Measurements from ENCODE around the gene ZFPL1.
A peak's percentile ranks its signal among the peaks of the same experiment; 100 is the strongest.

Gene ZFPL1

DNA sequence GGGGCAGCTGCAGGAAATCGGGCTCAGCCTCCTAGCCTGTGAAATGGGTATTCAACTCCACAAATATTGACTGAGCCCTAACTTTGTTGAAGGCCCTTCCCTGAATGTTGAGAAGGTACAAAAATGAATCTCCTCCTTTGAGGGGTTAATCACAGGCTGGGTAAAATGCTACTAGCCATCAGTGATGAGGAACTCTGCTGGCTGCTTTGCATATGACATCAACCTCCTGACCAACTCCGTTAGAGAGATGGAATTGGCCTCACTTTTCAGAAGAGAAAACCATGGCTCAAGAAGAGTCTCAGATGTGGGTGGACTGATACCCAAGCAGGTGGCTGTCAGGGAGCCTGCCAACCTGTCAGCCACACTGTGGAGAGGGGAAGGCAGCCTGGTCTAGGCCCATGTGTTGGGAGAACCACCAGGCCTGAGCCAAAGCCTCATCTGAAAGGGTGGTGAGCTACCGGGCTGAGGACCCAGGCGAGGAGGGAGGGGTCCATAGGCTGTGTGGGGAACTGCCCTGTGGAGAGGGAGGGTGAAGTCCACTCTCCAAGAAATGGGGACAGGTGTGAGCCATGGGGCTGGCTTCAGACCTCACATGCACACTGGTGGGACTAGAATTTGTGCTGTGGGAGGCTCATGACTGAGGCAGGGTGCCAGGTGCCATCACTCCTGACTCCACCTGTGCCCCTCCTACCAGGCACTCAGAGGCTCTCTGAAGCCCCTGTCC lies 12.0 kb upstream of the ZFPL1 start:
- no peak overlapping the region for H3K27ac Mint-ChIP-seq
- no peaks in the 10 kb centered on the region for H3K9me3 Mint-ChIP-seq
- H3K27me3 Mint-ChIP-seq = no peaks in the 10 kb centered on the region
- H3K36me3 Mint-ChIP-seq (ENCODE audit: low read depth) = peaks cover 16% of the 10 kb centered on the region
- no peak overlapping the region for H3K4me3 Mint-ChIP-seq
- no peaks in the 10 kb centered on the region for H3K4me1 Mint-ChIP-seq (ENCODE audit: low read depth)
- DNase-seq = no peak

DNA sequence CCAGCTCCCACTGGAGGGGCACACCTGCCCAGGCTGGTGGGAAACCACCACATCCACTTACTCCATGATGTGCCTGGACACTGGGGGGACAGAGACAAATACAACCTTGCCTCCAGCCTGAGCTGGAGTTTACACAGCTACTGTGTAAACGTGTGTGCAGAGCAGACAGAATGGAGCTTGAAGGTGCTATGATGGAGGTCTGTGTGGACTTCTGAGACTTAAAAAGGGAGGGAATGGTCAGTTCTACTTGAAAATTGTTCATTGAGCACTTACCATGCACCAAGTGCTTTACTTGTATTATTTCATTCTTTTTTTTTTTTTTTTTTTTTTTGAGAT lies 11.4 kb upstream of the ZFPL1 start:
- Mint-ChIP-seq H3K4me3 (no peak overlapping the region), H3K9me3 (no peaks in the 10 kb centered on the region), H3K27me3 (no peaks in the 10 kb centered on the region), H3K27ac (no peak overlapping the region), H3K4me1 (ENCODE audit: low read depth) (peaks cover 2% of the 10 kb centered on the region), H3K36me3 (ENCODE audit: low read depth) (peaks cover 22% of the 10 kb centered on the region)
- no peak for DNase-seq

DNA sequence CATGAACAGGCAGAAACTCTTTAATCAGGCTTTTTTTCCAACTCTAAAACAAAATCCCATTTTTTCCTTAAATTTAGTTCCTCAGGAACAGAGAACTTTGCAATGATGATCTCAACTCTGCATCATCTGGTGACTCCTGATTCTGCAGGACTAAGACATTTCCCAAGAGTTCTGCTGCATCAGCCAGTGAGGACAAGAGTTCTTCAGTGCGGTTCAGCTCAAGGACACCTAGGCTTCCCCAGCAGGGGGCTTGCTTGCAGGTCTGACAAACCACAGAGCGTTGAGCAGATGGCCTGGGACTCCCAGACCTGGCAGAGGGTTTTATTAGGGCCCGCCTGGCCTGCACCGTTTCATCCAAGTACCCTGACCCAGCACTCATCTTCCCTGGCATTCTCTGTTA lies 6.6 kb upstream of the ZFPL1 start:
- Mint-ChIP-seq H3K4me3 (no peak overlapping the region), H3K9me3 (no peaks in the 10 kb centered on the region), H3K27me3 (no peaks in the 10 kb centered on the region), H3K4me1 (ENCODE audit: low read depth) (peaks cover 37% of the 10 kb centered on the region), H3K27ac (no peak overlapping the region), H3K36me3 (ENCODE audit: low read depth) (peaks cover 69% of the 10 kb centered on the region)
- no peak for DNase-seq

DNA sequence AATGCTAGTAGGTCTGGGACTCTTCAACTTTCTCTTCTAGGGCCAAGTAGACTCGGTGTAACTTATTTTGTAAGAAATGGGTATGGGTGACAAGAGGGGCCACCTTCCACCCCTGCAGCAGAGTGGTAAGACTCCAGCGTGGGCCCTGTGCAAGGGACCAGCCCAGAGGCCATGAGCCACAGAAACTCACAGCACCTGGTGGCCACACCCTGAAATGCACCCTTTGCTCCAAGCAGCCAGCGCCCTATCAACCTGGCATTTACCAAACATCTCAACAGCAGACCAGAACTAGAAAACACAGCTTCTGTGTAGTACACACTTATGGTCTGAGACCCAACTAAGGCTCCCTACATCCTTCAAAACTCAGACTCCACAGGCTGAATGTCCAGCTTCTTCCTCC lies 5.9 kb upstream of the ZFPL1 start:
- H3K27me3 Mint-ChIP-seq = no peaks in the 10 kb centered on the region
- peak; percentile 77 for DNase-seq
- peaks cover 76% of the 10 kb centered on the region for H3K36me3 Mint-ChIP-seq (ENCODE audit: low read depth)
- no peaks in the 10 kb centered on the region for H3K9me3 Mint-ChIP-seq
- H3K4me1 Mint-ChIP-seq (ENCODE audit: low read depth) = peaks cover 43% of the 10 kb centered on the region
- peak overlapping the region; percentile 6 for H3K4me3 Mint-ChIP-seq
- no peak overlapping the region for H3K27ac Mint-ChIP-seq

DNA sequence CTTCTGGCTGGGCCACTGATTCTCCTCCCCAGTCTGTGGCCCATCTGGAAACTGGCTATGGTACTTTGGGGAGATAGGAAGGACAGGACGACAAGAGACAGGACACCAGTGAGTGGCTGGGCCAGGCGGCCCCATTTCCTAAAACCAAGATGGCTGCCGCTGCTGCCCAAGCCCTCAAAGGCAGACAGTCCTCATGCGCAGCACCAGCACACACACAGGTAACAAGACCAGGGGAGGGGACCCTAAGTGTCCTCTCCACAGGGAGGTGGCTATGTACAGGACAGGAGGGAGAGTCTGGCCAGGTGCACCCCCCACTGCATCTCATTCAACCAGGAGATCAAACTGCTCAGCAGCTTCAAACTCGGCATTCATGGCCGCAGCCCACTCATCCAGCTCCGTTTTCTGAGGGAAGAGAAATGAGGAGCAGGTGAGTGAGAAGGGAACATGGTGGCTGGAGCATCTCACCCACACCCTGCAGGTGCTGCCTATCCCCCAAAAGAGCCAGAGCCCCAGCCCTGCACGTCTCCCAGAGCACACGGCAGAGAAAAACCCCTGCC lies 5.2 kb upstream of the ZFPL1 start:
- Mint-ChIP-seq H3K4me1 (ENCODE audit: low read depth) (peaks cover 43% of the 10 kb centered on the region), H3K27me3 (no peaks in the 10 kb centered on the region), H3K9me3 (no peaks in the 10 kb centered on the region), H3K27ac (peak overlapping the region; percentile 12), H3K36me3 (ENCODE audit: low read depth) (peaks cover 83% of the 10 kb centered on the region), H3K4me3 (peak overlapping the region; percentile 9)
- no peak for DNase-seq

DNA sequence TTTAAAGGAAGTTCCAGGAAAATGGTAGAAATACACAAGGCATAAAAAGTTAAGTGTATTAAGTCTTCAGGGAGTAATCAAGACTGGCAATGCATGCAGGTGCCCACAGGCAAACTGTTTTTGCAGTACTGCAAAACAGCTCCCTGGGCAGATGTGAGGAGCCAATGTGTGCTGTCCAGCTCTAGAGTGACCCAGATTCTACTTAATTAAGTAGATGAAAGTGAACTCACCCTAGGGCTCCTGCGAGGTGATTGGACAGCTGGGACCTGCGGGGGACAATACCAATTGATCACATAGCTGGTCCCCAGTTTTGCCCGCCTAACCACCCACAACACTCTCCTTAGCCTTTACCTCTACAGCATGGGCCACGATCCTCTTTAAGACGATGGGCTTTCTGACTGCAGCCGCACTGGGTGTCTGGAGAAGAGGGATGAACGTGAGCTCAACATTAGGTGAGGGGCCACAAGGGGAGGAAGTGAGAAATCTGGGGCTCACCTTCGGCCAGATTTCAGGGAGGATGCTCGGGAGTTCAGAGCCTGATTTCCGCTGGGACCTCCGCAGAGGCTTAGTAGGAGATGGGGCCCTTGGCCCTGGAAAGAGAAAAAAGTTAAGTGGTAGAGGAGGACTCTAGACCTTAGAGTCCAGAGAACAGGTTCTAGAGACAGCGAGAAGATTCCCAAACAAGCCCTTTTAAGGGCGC lies 738 bp upstream of the ZFPL1 start:
- Mint-ChIP-seq H3K4me3 (peak overlapping the region; percentile 99), H3K27me3 (no peaks in the 10 kb centered on the region), H3K27ac (peak overlapping the region; percentile 99), H3K9me3 (no peaks in the 10 kb centered on the region), H3K36me3 (ENCODE audit: low read depth) (peaks cover 94% of the 10 kb centered on the region), H3K4me1 (ENCODE audit: low read depth) (peaks cover 51% of the 10 kb centered on the region)
- DNase-seq = no peak

DNA sequence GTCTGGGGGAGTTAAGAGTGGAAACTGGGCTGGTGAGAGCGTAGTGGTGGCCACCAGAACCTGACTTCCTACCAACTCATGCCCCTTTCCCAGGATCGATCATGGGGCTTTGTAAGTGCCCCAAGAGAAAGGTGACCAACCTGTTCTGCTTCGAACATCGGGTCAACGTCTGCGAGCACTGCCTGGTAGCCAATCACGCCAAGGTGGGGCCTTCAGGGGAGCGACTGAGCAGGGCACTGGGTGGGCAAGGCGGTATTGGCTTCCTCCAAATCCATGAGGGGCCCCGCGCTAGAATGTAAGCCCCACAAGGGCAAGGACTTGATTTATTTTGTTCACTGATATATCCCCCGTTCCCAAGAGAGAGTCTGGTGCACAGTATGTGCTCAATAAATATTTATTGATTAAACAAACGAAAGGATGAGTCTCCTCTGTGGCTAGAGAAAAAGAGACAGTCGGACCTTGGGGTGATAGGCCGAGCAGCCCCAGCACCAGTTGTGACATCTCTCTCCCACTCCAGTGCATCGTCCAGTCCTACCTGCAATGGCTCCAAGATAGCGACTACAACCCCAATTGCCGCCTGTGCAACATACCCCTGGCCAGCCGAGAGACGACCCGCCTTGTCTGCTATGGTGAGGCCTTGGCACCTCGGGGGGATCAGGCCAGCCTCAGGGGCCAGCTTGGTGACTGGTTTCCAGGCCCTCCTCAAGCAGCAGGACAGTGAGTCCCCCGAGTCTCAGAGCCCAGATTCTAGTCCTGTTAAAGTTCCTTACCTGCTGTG lies 765 bp downstream of the ZFPL1 start:
- Mint-ChIP-seq H3K9me3 (no peaks in the 10 kb centered on the region), H3K27ac (peak overlapping the region; percentile 99), H3K4me1 (ENCODE audit: low read depth) (peaks cover 41% of the 10 kb centered on the region), H3K27me3 (no peaks in the 10 kb centered on the region), H3K36me3 (ENCODE audit: low read depth) (peaks cover 94% of the 10 kb centered on the region), H3K4me3 (peak overlapping the region; percentile 99)
- no peak for DNase-seq

DNA sequence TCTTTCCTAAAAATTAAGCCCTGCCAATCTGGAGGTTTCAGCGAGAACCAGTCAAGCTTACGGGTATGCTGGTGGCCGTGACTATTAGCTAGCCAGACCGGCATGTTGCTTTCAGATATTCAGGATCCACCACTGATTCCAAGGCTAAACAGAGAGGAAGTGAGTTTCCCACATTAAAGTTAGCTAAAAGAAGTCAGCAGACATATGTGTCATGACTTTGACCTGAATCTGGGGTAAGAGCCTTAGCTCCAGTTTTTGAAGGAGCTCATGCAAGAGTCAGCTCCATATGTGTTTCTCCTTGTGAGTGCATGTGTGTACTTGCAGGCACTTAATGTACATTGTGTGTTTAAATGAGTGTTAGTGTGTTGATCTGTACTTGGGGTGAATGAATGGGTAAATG lies 1.4 kb downstream of the ZFPL1 start:
- DNase-seq = no peak
- Mint-ChIP-seq H3K27me3 (no peaks in the 10 kb centered on the region), H3K4me1 (ENCODE audit: low read depth) (peaks cover 37% of the 10 kb centered on the region), H3K9me3 (no peaks in the 10 kb centered on the region), H3K36me3 (ENCODE audit: low read depth) (peaks cover 91% of the 10 kb centered on the region), H3K4me3 (peak overlapping the region; percentile 99), H3K27ac (peak overlapping the region; percentile 99)

DNA sequence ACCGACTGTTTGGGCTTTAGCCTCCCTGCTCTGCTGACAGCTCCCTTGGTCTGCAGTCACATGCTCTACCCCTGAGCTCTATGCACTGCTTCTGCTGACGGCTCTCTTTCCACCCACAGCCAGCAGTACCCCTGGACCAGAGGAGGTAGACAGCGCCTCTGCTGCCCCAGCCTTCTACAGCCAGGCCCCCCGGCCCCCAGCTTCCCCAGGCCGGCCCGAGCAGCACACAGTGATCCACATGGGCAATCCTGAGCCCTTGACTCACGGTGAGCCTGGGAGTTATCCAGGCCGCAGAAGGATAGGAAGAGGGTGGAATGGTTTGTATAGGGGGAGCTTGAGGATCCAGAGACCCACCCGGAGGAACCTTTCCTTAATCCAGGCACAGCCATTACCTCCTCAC lies 2.8 kb downstream of the ZFPL1 start:
- peaks cover 28% of the 10 kb centered on the region for H3K4me1 Mint-ChIP-seq (ENCODE audit: low read depth)
- no peak overlapping the region for H3K4me3 Mint-ChIP-seq
- no peaks in the 10 kb centered on the region for H3K27me3 Mint-ChIP-seq
- DNase-seq = no peak
- peaks cover 79% of the 10 kb centered on the region for H3K36me3 Mint-ChIP-seq (ENCODE audit: low read depth)
- no peak overlapping the region for H3K27ac Mint-ChIP-seq
- H3K9me3 Mint-ChIP-seq = no peaks in the 10 kb centered on the region

DNA sequence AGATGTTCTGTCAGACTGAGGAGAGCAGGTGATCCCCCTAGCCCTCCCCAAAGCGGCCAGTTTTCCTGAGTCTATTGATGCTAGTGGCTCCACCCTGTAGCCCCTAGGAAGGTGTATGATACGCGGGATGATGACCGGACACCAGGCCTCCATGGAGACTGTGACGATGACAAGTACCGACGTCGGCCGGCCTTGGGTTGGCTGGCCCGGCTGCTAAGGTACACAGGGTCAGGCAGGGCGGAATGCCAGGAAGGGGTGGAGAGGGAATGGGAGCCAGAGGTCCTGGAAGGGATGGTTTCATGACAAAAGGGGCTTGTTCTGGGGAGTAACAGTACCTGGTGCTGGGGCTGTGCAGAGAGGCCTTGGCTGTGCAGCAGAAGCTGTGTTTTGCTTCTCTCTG lies 3.2 kb downstream of the ZFPL1 start:
- H3K27ac Mint-ChIP-seq = peak overlapping the region; percentile 33
- DNase-seq = no peak
- H3K27me3 Mint-ChIP-seq = no peaks in the 10 kb centered on the region
- peaks cover 25% of the 10 kb centered on the region for H3K4me1 Mint-ChIP-seq (ENCODE audit: low read depth)
- no peak overlapping the region for H3K4me3 Mint-ChIP-seq
- peaks cover 75% of the 10 kb centered on the region for H3K36me3 Mint-ChIP-seq (ENCODE audit: low read depth)
- no peaks in the 10 kb centered on the region for H3K9me3 Mint-ChIP-seq

DNA sequence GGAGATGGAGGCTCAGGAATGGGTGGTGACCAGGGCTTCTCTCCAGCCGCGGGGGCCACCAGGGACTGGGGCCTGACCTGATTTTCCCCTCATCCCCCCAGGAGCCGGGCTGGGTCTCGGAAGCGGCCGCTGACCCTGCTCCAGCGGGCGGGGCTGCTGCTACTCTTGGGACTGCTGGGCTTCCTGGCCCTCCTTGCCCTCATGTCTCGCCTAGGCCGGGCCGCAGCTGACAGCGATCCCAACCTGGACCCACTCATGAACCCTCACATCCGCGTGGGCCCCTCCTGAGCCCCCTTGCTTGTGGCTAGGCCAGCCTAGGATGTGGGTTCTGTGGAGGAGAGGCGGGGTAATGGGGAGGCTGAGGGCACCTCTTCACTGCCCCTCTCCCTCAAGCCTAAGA lies 3.8 kb downstream of the ZFPL1 start:
- peaks cover 20% of the 10 kb centered on the region for H3K4me1 Mint-ChIP-seq (ENCODE audit: low read depth)
- no peak overlapping the region for H3K4me3 Mint-ChIP-seq
- H3K9me3 Mint-ChIP-seq = no peaks in the 10 kb centered on the region
- H3K27me3 Mint-ChIP-seq = no peaks in the 10 kb centered on the region
- DNase-seq = no peak
- no peak overlapping the region for H3K27ac Mint-ChIP-seq
- H3K36me3 Mint-ChIP-seq (ENCODE audit: low read depth) = peaks cover 69% of the 10 kb centered on the region

DNA sequence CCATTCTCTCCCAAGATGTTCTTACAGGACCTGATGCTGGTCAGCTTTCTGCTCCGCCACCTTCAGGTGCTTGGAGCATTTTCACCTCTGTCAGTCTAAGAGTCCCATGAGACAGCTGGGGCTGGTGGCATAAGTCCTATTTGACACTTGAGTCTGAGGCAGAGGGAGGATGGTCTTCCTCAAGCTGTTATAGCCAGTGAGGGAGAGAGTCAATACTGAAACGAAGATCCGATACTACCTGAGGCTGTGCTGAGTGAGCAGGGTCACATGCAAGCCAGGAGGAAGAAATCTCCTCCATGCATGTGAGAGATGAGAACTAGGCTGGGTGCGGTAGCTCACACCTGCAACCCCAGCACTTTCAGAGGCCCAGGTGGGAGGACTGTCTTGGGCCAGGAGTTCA lies 5.6 kb downstream of the ZFPL1 start:
- no peak for DNase-seq

DNA sequence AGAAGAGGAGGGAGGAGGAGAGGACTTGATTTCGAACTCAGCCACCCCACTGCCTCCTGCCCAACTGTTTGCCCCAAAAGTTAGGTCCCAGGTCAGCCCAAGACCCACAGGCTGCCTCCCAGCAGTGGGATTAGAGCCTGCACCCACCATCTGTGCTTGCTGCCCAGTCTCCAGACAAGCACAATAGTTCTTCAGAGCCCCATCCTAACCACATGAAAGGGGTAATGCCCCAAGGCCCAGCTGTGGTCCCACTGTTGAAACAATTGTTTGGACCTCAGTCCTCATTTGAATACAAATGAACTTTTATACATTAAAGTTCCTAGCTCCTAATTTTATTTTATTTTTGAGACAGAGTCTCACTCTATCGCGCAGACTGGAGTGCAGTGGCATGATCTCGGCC lies 6.6 kb downstream of the ZFPL1 start:
- Mint-ChIP-seq H3K4me3 (no peak overlapping the region), H3K27ac (peak overlapping the region; percentile 19), H3K36me3 (ENCODE audit: low read depth) (peaks cover 44% of the 10 kb centered on the region), H3K27me3 (no peaks in the 10 kb centered on the region), H3K4me1 (ENCODE audit: low read depth) (peaks cover 5% of the 10 kb centered on the region), H3K9me3 (no peaks in the 10 kb centered on the region)
- no peak for DNase-seq

More for the DNA sequence above, 5.6 kb downstream of the ZFPL1 start:
- H3K27me3 Mint-ChIP-seq = no peaks in the 10 kb centered on the region
- no peak overlapping the region for H3K4me3 Mint-ChIP-seq
- no peak overlapping the region for H3K27ac Mint-ChIP-seq
- H3K36me3 Mint-ChIP-seq (ENCODE audit: low read depth) = peaks cover 51% of the 10 kb centered on the region
- H3K4me1 Mint-ChIP-seq (ENCODE audit: low read depth) = peaks cover 13% of the 10 kb centered on the region
- H3K9me3 Mint-ChIP-seq = no peaks in the 10 kb centered on the region

DNA sequence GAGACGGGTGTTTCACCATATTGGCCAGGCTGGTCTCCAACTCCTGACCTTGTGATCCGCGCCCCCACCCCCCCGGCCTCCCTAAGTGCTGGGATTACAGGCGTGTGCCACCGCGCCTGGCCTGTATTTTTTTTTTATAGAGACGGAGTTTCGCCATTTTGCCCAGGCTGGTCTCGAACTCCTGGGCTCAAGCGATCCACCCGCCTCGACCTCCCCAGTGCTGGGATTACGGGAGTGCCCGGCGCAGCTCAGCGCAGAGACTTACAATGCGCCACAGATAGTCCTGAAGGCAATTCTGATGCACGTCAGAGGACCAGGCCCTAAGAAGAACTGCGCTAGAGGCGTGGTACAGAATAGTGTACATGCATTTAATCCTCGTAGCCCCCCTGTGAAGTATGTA lies 11.4 kb downstream of the ZFPL1 start:
- H3K27me3 Mint-ChIP-seq = no peaks in the 10 kb centered on the region
- peak overlapping the region; percentile 92 for H3K4me3 Mint-ChIP-seq
- peak overlapping the region; percentile 96 for H3K27ac Mint-ChIP-seq
- H3K36me3 Mint-ChIP-seq (ENCODE audit: low read depth) = peaks cover 30% of the 10 kb centered on the region
- H3K4me1 Mint-ChIP-seq (ENCODE audit: low read depth) = peaks cover 21% of the 10 kb centered on the region
- H3K9me3 Mint-ChIP-seq = no peaks in the 10 kb centered on the region
- no peak for DNase-seq

Data from activated T-cell treated with anti-CD3 and anti-CD28 coated beads, Interleukin-2, amount 50 U/mL, for 24 hours (primary cell).